ENCODE results near the gene SPTSSA.
"Not testable (repeated sequence)": the region's sequence is repeated elsewhere in the genome, so short reads cannot be mapped to it uniquely, and the experiment has no call there.

The SPTSSA gene, protein sequence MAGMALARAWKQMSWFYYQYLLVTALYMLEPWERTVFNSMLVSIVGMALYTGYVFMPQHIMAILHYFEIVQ

DNA sequence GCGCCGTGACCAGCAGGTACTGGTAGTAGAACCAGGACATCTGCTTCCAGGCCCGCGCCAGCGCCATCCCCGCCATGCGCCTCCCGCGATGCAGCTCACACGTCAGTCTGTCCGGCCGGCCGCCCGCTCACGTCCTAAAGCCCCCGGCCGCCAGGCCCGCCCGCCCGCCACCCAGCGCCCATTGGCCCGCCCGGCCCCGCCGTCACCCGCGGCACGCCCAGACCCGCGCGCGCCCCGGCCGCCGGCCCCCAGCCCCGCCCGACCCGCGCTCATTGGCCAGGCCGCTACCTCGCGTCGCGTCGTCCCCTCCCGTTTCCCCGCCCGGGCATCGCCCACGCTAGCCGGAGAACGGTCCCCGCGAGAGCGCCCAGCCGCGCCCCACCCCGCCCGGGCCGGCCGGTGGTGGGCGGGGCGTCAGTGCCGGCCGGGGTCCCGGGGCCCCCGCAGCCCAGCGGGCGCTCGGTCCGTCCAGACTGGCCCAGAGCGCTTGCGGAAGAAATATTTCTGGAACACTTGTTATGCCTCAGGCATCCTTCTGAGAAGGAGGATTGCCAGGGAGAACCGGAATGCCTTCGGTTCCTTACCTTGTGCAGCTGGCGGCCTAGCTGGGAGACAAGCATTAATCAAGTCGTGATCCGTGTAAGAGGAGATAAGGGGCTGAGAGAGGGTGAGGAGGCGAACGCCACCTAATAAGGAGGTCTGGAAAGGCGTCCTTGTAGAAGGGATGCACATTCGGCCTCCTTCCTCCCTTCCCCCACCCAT is at the start of gene SPTSSA:
SPTSSA (minus strand) TSS at position 109 of the 762 bp plus-strand sequence; CDS start at position 76, 33 bp downstream.
- DNase-seq (ENCODE audit: low read depth, low spot score) = peak; percentile 76

DNA sequence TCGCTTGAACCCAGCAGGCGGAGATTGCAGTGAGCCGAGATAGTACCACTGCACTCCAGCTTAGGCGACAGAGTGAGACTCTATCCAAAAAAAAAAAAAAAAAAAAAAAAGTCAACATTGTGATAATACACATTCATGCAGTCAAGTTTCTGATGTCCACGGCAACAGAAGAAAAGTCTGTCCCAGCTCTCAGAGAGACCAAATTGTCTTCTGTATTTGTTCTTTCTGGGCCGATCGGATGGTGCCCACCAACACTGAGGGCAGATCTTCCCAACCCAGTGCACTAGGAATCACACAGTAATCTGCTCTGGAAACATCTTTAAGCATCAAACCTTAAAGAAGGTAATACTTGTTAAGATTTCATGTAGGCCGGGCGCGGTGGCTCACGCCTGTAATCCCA is 45.8 kb upstream of the SPTSSA start:
- no peak for DNase-seq (ENCODE audit: low read depth, low spot score)

DNA sequence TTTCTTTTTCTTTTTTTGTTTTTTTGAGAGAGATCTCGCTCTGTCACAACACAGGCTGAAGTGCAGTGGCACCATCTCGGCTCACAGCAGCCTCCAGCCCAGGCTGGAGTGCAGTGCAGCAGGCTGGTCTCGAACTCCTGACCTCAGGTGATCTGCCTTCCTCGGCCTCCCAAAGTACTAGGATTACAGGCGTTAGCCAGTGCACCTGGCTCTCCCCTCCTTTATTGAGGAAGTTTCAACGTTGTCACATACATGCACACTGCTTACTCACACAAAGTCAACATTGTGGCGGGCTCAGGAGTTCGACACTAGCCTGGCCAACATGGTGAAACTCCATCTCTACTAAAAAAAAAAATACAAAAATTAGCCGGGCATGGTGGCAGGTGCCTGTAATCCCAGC is 45.4 kb upstream of the SPTSSA start:
- no peak for DNase-seq (ENCODE audit: low read depth, low spot score)

DNA sequence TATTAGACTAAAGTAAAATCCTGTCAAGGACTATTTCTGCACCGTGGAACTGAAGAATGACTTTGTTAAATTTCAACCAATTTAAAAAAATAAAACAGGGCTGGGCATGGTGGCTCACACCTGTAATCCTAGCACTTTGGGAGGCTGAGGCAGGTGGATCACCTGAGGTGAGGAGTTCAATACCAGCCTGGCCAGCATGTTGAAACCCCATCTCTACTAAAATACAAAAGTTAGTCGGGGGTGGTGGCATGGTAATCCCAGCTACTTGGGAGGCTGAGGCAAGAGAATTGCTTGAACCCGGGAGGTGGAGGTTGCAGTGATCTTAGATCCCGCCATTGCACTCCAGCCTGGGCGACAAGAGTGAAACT is 43.1 kb upstream of the SPTSSA start:
- not testable (repeated sequence) for DNase-seq (ENCODE audit: low read depth, low spot score)

DNA sequence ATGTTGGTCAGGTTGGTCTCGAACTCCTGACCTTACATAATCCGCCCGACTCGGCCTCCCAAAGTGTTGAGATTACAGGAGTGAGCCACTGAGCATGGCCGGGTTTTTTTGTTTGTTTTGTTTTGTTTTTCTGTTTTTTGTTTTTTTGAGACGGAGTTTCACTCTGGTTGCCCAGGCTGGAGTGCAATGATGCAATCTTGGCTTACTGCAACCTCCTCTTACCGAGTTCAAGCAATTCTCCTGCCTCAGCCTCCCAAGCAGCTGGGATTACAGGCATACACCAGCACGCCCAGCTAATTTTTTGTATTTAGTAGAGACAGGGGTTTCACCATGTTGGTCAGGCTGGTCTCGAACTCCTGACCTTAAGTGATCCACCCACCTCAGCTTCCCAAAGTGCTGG is 42.0 kb upstream of the SPTSSA start:
- not testable (repeated sequence) for DNase-seq (ENCODE audit: low read depth, low spot score)

DNA sequence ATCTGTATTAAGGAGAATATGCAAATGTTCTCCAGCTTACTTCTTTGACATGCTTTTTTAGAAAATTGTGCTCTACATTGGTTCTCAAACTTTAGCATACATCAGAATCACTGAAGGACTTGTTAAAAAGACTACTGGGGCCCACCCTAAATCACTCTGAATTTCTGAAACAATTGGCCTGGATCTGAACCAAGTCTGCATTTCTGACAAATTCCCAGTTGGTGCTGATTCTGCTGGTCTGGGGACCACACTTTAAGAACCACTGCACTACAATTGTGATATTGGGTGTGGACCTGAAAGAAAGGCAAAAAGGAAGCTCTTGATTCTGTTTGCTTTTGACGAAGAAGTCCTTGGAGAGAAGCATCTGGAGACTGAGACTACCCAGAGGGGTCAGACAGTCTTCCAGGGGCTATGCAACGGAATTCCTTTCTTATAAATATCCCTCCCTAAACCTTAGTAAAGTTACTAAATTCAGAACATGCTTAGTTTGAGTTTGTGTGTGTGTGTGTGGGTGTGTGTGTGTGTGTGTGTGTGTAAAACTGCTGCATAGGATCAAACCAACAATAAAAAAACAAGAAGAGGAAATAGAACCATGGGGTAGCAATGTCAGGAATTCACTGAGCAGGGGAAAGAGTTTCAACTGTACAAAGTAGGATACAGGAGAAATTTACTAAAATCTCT is 40.6 kb upstream of the SPTSSA start:
- DNase-seq (ENCODE audit: low read depth, low spot score) = no peak

DNA sequence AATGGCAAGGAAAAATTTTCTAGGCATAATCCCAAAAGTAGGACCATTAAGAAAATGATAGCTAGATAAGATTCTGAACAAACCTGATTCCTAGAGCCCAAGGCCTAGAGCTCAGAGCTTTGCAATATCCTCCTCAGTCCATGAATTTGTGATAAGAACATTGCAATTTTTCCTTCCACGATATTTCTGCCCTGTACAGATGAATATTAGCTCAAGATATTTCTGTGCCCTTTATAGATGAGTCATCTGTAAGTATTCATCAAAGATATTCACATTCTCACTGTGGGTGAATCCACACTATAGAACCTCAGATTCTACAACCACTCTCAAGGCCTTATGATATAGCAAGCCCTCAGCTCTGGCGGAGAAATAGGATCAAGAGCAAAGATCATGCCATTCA is 40.0 kb upstream of the SPTSSA start:
- no peak for DNase-seq (ENCODE audit: low read depth, low spot score)

DNA sequence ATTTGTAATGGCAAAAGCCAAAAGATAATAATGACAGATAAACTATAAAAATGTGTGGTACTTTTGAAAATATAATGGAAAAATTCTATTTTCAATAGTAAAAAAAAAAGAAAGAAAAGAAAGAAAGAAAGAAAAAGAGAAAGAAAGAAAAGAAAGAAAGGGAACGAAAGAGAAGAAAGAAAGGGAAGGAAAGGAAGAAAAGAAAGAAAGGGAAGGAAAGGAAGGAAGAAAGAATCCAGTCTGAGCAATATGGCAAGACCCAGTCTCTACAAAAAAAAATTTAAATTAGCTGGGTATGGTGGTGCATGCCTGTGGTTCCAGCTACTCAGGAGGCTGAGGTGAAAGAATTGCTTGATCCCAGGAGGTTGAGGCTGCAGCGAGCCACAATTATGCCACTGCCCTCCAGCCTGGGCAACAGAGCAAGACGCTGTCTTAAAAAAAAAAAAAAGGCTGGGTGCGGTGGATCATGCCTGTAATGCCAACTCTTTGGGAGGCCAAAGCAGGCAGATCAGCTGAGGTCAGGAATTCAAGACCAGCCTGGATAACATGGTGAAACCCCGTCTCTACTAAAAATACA is 39.1 kb upstream of the SPTSSA start:
- no peak for DNase-seq (ENCODE audit: low read depth, low spot score)

DNA sequence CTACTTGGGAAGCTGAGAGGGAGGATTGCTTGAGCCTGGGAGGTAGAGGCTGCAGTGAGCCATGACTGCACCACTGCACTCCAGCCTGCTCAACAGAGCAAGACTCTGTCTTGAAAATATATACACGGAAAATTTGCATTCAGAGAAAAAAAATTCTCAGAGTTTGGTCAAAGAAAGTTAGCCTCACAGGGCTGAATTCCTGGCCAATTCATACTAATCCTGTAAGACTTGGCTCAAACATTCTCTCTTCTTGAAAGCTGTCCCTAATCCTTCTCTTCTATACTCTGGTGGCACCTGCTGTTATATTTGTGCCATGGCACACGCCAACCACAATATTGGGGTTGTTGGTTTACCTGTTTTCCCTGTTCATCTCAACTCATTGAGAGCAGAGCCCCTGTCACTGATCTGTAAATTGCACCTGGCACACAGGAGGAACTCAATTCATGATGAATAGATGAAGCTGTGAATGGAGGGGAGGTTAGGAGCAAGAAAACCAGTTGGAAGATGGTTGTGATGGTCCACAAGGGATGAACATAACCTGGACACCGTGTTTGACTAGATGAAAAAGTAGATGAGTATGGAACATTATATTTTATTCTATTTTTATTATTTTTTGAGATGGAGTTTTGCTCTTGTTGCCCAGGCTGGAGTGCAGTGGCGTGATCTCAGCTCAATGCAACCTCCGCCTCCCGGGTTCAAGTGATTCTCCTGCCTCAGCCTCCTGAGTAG is 36.8 kb upstream of the SPTSSA start:
- no peak for DNase-seq (ENCODE audit: low read depth, low spot score)

DNA sequence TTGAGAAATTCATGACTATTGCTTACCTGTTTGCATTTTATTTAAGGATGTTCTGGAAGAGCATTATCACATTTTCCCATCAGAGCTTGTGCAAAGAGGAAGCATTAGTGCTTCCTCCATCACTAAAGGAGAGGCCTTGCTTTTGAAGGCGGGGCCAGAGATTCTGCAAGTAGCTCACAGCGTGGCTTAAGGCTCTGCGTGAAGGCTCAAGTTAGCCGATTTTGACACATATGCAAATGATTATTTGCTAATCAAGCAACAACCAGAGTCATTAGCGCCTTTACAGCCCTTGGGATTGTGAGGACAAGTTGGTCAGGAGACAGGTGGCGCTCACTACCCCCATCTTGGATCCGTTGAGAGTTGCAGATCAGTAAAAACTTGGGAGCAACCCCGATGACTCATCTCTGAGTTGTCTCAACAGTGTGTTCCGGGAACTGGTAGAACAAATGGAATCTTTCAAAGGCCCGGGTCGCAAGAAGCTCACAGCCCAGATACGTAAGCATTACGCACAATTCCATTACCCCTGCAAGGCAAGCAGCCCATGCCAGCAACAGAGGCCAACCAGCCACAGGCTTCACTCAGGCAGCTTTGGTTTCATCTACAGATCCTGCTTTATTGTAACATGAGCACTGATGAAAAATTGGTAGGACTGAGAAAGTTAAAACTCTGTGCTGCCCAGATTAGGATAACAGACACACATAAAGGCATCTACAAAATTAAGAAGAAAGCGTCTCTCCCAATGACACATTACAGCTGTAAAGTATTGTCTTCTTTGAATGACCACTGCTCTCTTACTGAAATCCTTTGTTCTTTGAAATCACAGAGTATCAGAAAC is 34.9 kb upstream of the SPTSSA start:
- no peak for DNase-seq (ENCODE audit: low read depth, low spot score)

DNA sequence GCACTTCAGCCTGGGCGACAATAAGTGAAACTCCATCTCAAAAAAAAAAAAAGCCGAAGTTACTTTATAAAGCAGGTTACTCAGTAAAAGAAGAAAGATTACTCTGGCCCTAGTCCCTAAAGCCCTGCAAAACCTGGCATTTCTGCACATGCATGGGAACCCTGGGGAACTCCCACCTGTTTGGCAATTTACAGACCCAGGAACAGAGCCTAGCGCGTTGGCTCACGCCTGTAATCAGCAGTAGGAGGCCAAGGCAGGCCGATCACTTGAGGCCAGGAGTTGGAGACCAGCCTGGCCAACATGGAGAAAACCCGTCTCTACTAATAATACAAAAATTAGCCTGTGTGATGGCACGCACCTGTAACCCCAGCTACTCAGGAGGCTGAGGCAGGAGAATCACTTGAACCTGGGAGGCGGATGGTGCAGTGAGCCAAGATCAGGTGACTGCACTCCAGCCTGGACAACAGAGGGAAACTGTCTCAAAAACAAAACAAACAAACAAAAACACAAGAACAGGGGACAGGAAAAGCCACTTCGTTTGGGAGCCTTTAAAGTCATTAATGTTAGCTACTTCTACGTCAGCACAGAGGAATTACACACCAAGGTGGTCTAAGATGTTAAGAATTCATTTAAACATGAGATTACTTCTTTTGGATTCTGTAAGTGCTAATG is 34.1 kb upstream of the SPTSSA start:
- DNase-seq (ENCODE audit: low read depth, low spot score) = no peak

DNA sequence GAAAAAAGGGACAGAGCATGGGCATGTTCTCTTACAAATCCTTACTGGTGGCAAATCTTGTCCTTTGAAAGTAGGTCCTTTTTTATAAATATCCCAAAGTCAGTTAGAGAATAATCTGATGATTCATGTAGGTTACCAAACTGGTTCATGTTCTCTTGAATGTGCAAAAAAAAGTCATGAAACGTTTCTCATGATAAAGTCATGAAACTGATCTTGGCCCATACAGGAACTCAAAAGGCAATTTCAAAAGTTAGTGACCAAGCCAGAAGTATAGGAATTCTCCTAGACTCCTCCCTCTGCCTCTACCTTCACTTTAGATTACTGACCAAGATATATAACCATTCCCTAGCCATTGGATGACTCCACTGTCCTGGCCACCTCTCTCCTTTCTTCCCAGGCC is 27.3 kb upstream of the SPTSSA start:
- no peak for DNase-seq (ENCODE audit: low read depth, low spot score)

DNA sequence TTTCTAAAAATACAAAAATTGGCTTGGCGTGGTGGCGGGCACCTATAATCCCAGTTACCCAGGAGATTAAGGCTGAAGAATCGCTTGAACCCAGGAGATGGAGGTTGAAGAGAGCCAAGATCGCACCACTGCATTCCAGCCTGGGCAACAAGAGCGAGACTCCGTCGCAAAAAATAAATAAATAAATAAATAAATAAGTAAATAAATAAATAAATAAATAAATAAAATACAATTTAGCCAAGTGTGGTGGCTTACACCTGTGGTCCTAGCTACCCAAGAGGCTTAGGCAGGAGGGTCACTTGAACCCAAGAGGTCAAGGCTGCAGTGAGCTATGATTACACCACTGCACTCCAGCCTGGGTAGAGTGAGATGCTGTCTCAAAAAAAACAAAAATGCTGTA is 26.5 kb upstream of the SPTSSA start:
- DNase-seq (ENCODE audit: low read depth, low spot score) = no peak

DNA sequence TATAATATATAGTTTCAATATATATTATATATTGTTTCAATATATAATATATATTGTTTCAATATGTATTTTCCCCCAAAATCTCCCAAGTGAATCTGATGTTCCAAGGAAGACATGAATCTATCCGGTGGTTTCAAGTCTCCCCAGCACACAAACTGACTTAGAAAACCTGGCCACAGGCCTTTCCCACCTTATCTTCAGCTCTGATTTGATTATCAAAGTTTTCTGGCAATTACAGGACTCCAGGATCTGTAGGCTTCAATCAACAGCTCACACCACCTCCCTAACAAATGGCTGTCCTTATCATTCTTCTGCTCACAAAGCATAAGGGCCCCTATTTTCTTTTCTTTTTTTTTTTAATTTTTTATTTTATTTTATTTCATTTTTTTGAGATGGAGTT is 22.7 kb upstream of the SPTSSA start:
- DNase-seq (ENCODE audit: low read depth, low spot score) = no peak

DNA sequence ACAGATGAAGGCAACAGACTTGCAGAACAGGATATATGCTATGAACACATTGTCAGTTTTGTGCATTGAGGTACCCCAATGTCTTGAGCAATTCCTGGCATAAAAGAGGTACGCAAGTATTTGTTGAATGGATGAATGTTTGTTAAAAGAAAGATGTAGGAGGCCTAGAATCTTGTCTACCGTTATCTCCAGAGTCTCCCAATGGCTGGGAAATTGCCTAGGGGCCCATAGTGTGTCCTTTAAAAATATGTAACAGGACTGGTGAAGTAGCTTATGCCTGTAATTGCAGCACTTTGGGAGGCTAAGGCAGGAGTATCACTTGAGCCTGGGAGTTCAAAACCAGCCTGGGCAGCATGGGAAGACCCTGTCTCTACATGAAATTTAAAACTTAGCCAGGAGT is 20.4 kb upstream of the SPTSSA start:
- DNase-seq (ENCODE audit: low read depth, low spot score) = no peak

DNA sequence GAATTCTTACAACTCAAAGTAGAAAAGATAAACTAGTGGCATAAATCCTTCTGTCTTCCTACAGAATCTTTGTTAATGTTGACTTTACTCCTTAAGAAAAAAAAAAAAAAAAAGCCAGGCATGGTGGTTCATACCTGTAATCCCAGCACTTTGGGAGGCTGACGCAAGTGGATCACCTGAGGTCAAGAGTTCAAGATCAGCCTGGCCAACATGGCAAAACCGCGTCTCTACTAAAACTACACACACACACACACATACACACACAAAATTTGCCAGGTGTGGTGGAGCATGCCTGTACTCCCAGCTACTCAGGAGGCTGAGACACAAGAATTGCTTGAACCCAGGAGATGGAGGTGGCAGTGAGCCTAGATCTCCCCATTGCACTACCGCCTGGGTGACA is 17.7 kb upstream of the SPTSSA start:
- DNase-seq (ENCODE audit: low read depth, low spot score) = no peak

DNA sequence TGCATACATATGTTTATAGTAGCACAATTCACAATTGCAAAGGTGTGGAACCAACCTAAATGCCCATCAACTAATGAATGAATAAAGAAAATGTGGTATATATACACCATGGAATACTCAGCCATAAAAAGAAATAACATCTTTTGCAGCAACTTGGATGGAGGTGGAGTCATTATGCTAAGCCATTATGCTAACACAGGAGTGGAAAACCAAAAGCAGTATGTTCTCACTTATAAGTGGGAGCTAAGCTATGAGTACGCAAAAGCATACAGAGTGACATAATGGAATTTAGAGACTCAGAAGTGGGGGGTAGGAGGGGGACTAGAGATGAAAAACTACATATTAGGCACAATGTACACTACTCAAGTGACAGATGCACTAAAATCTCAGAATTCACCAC is 16.2 kb upstream of the SPTSSA start:
- DNase-seq (ENCODE audit: low read depth, low spot score) = no peak

DNA sequence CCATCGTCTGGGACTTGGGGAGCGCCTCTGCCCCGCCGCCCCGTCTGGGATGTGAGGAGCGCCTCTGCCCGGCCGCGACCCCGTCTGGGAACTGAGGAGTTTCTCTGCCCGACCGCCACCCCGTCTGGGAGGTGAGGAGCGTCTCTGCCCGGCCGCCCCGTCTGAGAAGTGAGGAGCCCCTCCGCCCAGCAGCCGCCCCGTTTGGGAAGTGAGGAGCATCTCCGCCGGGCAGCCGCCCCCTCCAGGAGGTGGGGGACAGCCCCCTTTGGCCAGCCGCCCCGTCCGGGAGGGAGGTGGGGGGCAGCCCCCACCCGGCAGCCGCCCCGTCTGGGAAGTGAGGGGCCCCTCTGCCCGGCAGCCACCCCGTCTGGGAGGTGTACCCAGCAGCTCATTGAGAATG is 14.0 kb upstream of the SPTSSA start:
- DNase-seq (ENCODE audit: low read depth, low spot score) = not testable (repeated sequence)

DNA sequence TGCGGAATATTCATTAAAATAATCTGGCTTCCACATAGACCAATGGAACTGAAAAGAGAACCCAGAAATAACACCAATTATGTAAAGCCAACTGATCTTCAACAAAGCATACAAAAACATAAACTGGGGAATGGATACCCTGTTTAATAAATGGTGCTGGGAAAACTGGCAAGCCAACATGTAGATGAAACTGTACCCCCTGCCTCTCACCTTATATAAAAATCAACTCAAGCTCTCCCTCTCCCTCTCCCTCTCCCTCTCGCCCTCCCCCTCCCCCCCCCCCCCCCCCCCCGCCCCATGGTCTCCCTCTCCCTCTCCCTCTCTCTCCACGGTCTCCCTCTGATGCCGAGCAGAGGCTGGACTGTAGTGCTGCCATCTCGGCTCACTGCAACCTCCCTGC is 13.1 kb upstream of the SPTSSA start:
- DNase-seq (ENCODE audit: low read depth, low spot score) = no peak

DNA sequence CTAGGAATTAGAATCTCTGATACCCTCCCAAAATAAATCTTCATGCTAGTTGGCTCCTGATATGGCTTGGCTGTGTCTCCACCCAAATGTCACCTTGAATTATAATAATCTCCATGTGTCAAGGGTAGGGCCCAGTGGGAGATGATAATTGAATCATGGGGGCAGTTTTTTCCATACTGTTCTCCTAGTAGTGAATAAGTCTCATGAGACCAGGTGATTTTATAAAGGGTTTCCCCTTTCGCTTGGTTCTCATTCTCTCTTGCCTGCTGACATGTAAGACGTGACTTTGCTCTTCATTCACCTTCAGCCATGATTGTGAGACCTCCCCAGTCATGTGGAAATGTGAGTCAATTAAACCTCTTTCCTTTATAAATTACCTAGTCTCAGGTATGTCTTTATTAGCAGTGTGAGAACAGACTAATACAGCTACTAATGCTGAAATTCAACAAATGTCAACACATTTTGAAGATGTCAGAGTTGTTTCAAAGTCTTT is 12.2 kb upstream of the SPTSSA start:
- DNase-seq (ENCODE audit: low read depth, low spot score) = no peak
